GM12865 (cell line): ENCODE measurements around the gene SMG5.
"Not testable (repeated sequence)": the region's sequence is repeated elsewhere in the genome, so short reads cannot be mapped to it uniquely, and the experiment has no call there.

Source experiments
- DNase-seq: peaks from one replicate; pipeline ENCODE4 v3.0.0; 2010; ENCODE audit warnings: low read depth
- H3K4me3 ChIP-seq: 2 replicates; pipeline ENCODE4 v1.5.1; 2011; ENCODE audit warnings: mild to moderate bottlenecking, low read depth, low read length, control low read depth
- TF ChIP-seq, protein P1 (sequence below): IDR thresholded peaks from 2 replicates; pipeline ENCODE4 v1.5.1; 2011; ENCODE audit warnings: low read length, control low read depth, low read depth, inconsistent platforms; ENCODE audit not compliant: insufficient read depth; ENCODE audit errors: missing control alignments

SMG5 gene, protein sequence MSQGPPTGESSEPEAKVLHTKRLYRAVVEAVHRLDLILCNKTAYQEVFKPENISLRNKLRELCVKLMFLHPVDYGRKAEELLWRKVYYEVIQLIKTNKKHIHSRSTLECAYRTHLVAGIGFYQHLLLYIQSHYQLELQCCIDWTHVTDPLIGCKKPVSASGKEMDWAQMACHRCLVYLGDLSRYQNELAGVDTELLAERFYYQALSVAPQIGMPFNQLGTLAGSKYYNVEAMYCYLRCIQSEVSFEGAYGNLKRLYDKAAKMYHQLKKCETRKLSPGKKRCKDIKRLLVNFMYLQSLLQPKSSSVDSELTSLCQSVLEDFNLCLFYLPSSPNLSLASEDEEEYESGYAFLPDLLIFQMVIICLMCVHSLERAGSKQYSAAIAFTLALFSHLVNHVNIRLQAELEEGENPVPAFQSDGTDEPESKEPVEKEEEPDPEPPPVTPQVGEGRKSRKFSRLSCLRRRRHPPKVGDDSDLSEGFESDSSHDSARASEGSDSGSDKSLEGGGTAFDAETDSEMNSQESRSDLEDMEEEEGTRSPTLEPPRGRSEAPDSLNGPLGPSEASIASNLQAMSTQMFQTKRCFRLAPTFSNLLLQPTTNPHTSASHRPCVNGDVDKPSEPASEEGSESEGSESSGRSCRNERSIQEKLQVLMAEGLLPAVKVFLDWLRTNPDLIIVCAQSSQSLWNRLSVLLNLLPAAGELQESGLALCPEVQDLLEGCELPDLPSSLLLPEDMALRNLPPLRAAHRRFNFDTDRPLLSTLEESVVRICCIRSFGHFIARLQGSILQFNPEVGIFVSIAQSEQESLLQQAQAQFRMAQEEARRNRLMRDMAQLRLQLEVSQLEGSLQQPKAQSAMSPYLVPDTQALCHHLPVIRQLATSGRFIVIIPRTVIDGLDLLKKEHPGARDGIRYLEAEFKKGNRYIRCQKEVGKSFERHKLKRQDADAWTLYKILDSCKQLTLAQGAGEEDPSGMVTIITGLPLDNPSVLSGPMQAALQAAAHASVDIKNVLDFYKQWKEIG

DNA sequence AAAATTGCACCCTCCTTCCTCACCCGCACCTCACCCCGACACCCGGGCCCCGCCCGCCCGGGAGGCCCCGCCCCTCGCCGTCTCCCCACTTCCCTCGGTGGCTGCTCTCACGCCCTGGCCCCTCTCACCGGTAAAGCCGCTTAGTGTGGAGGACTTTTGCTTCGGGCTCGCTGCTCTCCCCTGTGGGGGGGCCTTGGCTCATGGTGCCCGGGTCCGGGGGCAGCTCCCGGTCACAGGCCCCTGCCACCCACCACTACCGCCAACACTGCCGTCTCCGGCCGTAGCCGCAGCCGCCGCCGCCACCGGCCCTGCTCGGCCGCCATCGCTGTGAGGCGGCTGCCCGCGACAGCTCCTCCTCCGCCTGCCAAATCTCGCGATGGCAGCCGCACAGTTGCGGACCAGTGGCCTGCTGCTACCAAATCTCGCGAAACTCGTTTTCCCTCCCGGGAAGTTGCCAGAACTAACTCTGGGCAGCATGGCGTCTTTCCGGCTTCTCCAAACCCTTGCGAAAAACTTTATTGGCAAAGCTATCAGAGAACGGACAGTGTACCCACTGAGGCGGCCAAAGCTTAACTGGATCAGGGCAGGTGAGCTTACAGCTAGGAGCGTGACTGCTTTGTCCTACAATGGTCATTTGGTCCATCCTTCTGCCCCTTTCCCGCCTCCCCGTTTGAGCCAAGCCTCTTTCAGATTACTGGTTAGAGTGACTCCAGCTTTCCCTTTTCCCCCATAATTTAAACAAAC is at the start of gene SMG5:
SMG5 (minus strand) TSS at position 347 of the 744 bp plus-strand sequence; CDS start at position 202, 145 bp downstream.
- peak within 1 kb of the TSS; percentile 76 for H3K4me3 ChIP-seq
- TF ChIP-seq, protein P1, sequence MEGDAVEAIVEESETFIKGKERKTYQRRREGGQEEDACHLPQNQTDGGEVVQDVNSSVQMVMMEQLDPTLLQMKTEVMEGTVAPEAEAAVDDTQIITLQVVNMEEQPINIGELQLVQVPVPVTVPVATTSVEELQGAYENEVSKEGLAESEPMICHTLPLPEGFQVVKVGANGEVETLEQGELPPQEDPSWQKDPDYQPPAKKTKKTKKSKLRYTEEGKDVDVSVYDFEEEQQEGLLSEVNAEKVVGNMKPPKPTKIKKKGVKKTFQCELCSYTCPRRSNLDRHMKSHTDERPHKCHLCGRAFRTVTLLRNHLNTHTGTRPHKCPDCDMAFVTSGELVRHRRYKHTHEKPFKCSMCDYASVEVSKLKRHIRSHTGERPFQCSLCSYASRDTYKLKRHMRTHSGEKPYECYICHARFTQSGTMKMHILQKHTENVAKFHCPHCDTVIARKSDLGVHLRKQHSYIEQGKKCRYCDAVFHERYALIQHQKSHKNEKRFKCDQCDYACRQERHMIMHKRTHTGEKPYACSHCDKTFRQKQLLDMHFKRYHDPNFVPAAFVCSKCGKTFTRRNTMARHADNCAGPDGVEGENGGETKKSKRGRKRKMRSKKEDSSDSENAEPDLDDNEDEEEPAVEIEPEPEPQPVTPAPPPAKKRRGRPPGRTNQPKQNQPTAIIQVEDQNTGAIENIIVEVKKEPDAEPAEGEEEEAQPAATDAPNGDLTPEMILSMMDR, result no peak
- peak; percentile 99 for DNase-seq

GRCh38 chr1:156323179-156323578 is 40.6 kb upstream of the SMG5 start:
- not testable (repeated sequence) for DNase-seq

GRCh38 chr1:156320560-156320959 is 37.9 kb upstream of the SMG5 start:
- TF ChIP-seq, protein P1, result no peak
- no peak for DNase-seq
- no peak overlapping the region for H3K4me3 ChIP-seq

More at GRCh38 chr1:156323179-156323578, 40.6 kb upstream of the SMG5 start:
- not testable (repeated sequence) for H3K4me3 ChIP-seq

DNA sequence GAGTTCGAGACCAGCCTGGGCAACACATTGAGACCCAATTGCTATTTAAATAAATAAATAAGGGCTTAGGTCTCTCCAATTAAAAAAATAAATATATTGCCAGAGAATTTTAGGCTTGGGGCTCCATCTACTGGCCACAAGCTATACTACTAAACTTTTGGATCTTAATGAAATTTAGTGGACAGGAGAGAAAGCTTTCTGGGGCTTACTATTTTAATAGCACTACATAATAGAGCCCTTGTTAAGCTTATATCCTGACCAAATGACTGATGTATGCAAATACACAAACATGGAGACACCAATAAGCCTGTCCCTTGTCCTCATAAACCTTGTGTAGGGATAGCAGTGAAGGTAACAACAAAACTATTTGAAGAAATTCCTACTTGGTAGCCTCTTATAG is 37.0 kb upstream of the SMG5 start:
- DNase-seq, result peak; percentile 18
- no peak overlapping the region for H3K4me3 ChIP-seq
- TF ChIP-seq, protein P1, result peak; percentile 36

DNA sequence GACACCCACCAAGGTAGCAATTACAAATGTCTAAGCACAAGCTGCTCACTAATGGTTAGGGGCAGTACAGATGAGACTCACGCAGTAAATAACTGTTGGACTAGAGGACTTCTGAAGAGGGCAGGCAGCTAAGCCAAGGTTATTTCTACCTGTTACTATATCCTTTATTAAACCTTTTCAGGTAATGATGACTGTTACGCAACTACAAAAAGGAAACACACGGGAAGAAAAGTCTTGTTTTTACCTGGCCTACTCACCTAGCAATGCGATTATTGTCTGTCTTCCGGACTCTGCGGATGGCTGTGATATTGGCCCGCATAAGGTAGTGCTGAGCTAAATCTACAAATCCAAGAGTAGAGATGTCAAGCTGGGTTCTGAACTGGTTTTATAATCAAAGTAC is 34.3 kb upstream of the SMG5 start:
- no peak overlapping the region for H3K4me3 ChIP-seq
- DNase-seq, result no peak
- TF ChIP-seq, protein P1, result no peak

DNA sequence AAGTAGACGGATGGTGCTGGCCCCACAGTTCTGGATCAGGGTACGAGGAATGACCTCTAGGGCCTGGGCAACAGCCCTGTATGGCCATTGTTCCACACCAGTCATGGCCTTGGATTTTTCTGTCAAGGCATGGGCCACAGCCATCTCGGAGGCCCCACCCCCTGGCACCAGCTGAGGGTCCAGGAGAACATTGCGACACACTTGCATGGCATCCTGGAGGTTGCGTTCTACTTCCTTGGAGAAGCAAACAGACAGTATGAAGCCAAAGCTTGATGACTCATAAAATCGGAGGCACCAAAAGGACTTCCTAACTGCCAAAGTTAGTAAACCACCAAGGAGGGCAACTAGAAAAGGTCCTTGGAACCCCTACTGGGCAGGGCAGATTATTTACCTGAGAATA is 28.3 kb upstream of the SMG5 start:
- H3K4me3 ChIP-seq, result no peak overlapping the region
- TF ChIP-seq, protein P1, result no peak
- DNase-seq, result no peak
